Caco-2 (cell line): ENCODE measurements around the gene FAM131B. TPM values are rescaled to one million over a fixed set of nuclear protein-coding genes. Genes with fewer than 3 reads are reported as not detected.

Experiments used
- BruUV-seq: library from RNA; stranded (reverse); fragments of 400-500 nt; replicated peaks from 2 replicates; lab custom pipeline; 2021; lab: Mats Ljungman, UMichigan
- CTCF ChIA-PET: fragments of 300-600 bp; sonication (Branson Sonifier 250); formaldehyde crosslinking; loops from one replicate; lab custom pipeline; 2022; ENCODE audit warnings: antibody characterized with exemption; lab: Charles Lee
- POLR2A ChIA-PET: fragments of 300-600 bp; sonication (Branson Sonifier 250); formaldehyde crosslinking; loops from one replicate; lab custom pipeline; 2022; ENCODE audit warnings: antibody characterized with exemption; lab: Charles Lee
- DNase-seq, 2 experiments: peaks; one replicate each; pipeline versions ENCODE4 v3.0.0 to v3.0.0-alpha.2; 2020 to 2022
- H3K27me3 ChIP-seq: replicated peaks from 2 replicates; pipeline ENCODE4 v1.6.0; 2011; ENCODE audit warnings: low read length; ENCODE audit not compliant: control insufficient read depth, insufficient read depth
- H3K36me3 ChIP-seq: 2 replicates; pipeline ENCODE4 v1.5.1; 2011; ENCODE audit warnings: low read length; ENCODE audit not compliant: control insufficient read depth, insufficient read depth
- H3K4me1 ChIP-seq: fragments of 250-450 bp; sonication (Bioruptor Pico); 2 replicates; pipeline ENCODE4 v1.5.1; 2020; ENCODE audit warnings: mild to moderate bottlenecking
- H3K4me3 ChIP-seq: 2 replicates; pipeline ENCODE4 v1.5.1; 2011; ENCODE audit warnings: low read depth, mild to moderate bottlenecking, control low read depth, low read length
- H3K9me3 ChIP-seq: fragments of 250-450 bp; sonication (Bioruptor Pico); 2 replicates; pipeline ENCODE4 v1.5.1; 2020; ENCODE audit warnings: mild to moderate bottlenecking, moderate library complexity
- H3K27ac Mint-ChIP-seq: one replicate; pipeline ENCODE4 v1.8.0; 2022; ENCODE audit warnings: mixed read lengths; ENCODE audit not compliant: unreplicated experiment
- H3K27me3 Mint-ChIP-seq: one replicate; pipeline ENCODE4 v1.8.0; 2022; ENCODE audit warnings: mixed read lengths; ENCODE audit not compliant: insufficient read depth, unreplicated experiment
- H3K36me3 Mint-ChIP-seq: one replicate; pipeline ENCODE4 v1.8.0; 2022; ENCODE audit warnings: mild to moderate bottlenecking, mixed read lengths; ENCODE audit not compliant: insufficient read depth, unreplicated experiment
- H3K4me1 Mint-ChIP-seq: one replicate; pipeline ENCODE4 v1.8.0; 2022; ENCODE audit warnings: low read depth, mixed read lengths; ENCODE audit not compliant: unreplicated experiment
- H3K4me3 Mint-ChIP-seq: one replicate; pipeline ENCODE4 v1.8.0; 2022; ENCODE audit warnings: mild to moderate bottlenecking, moderate library complexity, mixed read lengths; ENCODE audit not compliant: unreplicated experiment
- H3K9me3 Mint-ChIP-seq: one replicate; pipeline ENCODE4 v1.8.0; 2022; ENCODE audit warnings: mixed read lengths; ENCODE audit not compliant: unreplicated experiment
- CTCF ChIP-seq, 2 experiments: fragments of 200-600 bp in 1 of 2; IDR thresholded peaks; 1 replicate in 1 of 2; 2 replicates in 1 of 2; pipeline versions ENCODE4 v1.5.1 to v1.8.0; 2011 to 2022; ENCODE audit warnings: antibody characterized with exemption in 1 of 2, control low read depth in 1 of 2, inconsistent platforms in 1 of 2, low read depth in 1 of 2, low read length in 1 of 2, mild to moderate bottlenecking in 1 of 2, moderate library complexity in 1 of 2; ENCODE audit not compliant: insufficient read depth in 1 of 2, severe bottlenecking in 1 of 2, unreplicated experiment in 1 of 2
- intact Hi-C: fragments of 100-400 bp; cut with micrococcal nuclease; formaldehyde crosslinking; loops from one replicate; pipeline ENCODE4 v1.10.0; 2022; ENCODE audit not compliant: unreplicated experiment
- total RNA-seq: library from RNA; stranded (reverse); gene quantifications from 2 replicates; pipeline ENCODE4 v1.2.3, GENCODE V29; 2022

Gene FAM131B
- total RNA-seq, 1 experiment from 2014 or later = 22.3 TPM

GRCh38 chr7:143395187-143396149 lies 33.0 kb upstream of the FAM131B start:
- DNase-seq = no peak
- H3K4me3 Mint-ChIP-seq = no peak overlapping the region
- peaks cover 17% of the 10 kb centered on the region for H3K4me1 Mint-ChIP-seq
- H3K9me3 ChIP-seq = no peaks in the 10 kb centered on the region
- no peak overlapping the region for H3K4me3 ChIP-seq
- peaks cover 5% of the 10 kb centered on the region for H3K36me3 ChIP-seq
- no peaks in the 10 kb centered on the region for H3K9me3 Mint-ChIP-seq
- no peak for TF ChIP-seq CTCF (IDR thresholded peaks at IDR 0.05; ENCODE audit: insufficient read depth in 1 of 2, low read depth in 1 of 2, low read length in 1 of 2, severe bottlenecking in 1 of 2, unreplicated experiment in 1 of 2)
- no peaks in the 10 kb centered on the region for H3K27me3 ChIP-seq
- intact Hi-C loops = no loop called here
- H3K4me1 ChIP-seq = peaks cover 20% of the 10 kb centered on the region; the same call in 1 of the 2 replicates
- BruUV-seq = no TSS peak
- no peaks in the 10 kb centered on the region for H3K27me3 Mint-ChIP-seq
- POLR2A ChIA-PET = interaction anchor here (1.3 kb wide), 1 partner anchor 13 kb away, joined by 3 read pairs; the partner anchor contains the start of gene EPHA1
- CTCF ChIA-PET = interaction anchor here (1.2 kb wide), 1 partner anchor 15 kb away, joined by 3 read pairs; no protein-coding TSS in a partner anchor
- no peak overlapping the region for H3K27ac Mint-ChIP-seq
- peaks cover 64% of the 10 kb centered on the region for H3K36me3 Mint-ChIP-seq

- no peak for TF ChIP-seq CTCF (IDR thresholded peaks at IDR 0.05; ENCODE audit: insufficient read depth in 1 of 2, low read depth in 1 of 2, low read length in 1 of 2, severe bottlenecking in 1 of 2, unreplicated experiment in 1 of 2)
- peaks cover 70% of the 10 kb centered on the region for H3K36me3 Mint-ChIP-seq
- no peak overlapping the region for H3K4me3 ChIP-seq
- no peaks in the 10 kb centered on the region for H3K27me3 Mint-ChIP-seq
- intact Hi-C loops = no loop called here
- peaks cover 17% of the 10 kb centered on the region for H3K4me1 Mint-ChIP-seq
- ChIA-PET CTCF (no interaction called here), POLR2A (no interaction called here)
- no peaks in the 10 kb centered on the region for H3K9me3 Mint-ChIP-seq
- no peaks in the 10 kb centered on the region for H3K9me3 ChIP-seq
- peaks cover 6% of the 10 kb centered on the region for H3K36me3 ChIP-seq
- H3K27ac Mint-ChIP-seq = no peak overlapping the region
- H3K27me3 ChIP-seq = no peaks in the 10 kb centered on the region
- no peak for DNase-seq
- no TSS peak for BruUV-seq
- peaks cover 20% of the 10 kb centered on the region; the same call in 1 of the 2 replicates for H3K4me1 ChIP-seq
- H3K4me3 Mint-ChIP-seq = no peak overlapping the region
Measured at GRCh38 chr7:143394777-143395176, 32.3 kb upstream of the FAM131B start.

GRCh38 chr7:143394068-143394467 lies 31.6 kb upstream of the FAM131B start:
- peaks cover 5% of the 10 kb centered on the region for H3K36me3 ChIP-seq
- H3K9me3 ChIP-seq = no peaks in the 10 kb centered on the region
- BruUV-seq = no TSS peak
- no peaks in the 10 kb centered on the region for H3K27me3 Mint-ChIP-seq
- no peak overlapping the region for H3K4me3 Mint-ChIP-seq
- no peak overlapping the region for H3K4me3 ChIP-seq
- no peaks in the 10 kb centered on the region for H3K9me3 Mint-ChIP-seq
- DNase-seq = no peak
- peaks cover 17% of the 10 kb centered on the region for H3K4me1 Mint-ChIP-seq
- POLR2A ChIA-PET = no interaction called here
- H3K36me3 Mint-ChIP-seq = peaks cover 78% of the 10 kb centered on the region
- intact Hi-C loops = no loop called here
- TF ChIP-seq CTCF (IDR thresholded peaks at IDR 0.05; ENCODE audit: insufficient read depth in 1 of 2, low read depth in 1 of 2, low read length in 1 of 2, severe bottlenecking in 1 of 2, unreplicated experiment in 1 of 2) = no peak
- peak overlapping the region; percentile 20 for H3K27ac Mint-ChIP-seq
- CTCF ChIA-PET = interaction anchor here (0.9 to 1.7 kb wide), 3 partner anchors 14 to 154 kb away, joined by 3 to 9 read pairs (median 3); no protein-coding TSS in a partner anchor
- no peaks in the 10 kb centered on the region for H3K27me3 ChIP-seq
- peaks cover 20% of the 10 kb centered on the region; the same call in 1 of the 2 replicates for H3K4me1 ChIP-seq
